ENCODE measurements around the gene RIOK2. TPM values are rescaled to one million over a fixed set of nuclear protein-coding genes. Genes with fewer than 3 reads are reported as not detected.

Gene RIOK2
- 28.1 and 30.5 TPM in 2 replicates for total RNA-seq

GRCh38 chr5:97183100-97183929 is at the start of gene RIOK2:
RIOK2 (minus strand) TSS chr5:97183247; CDS start chr5:97183191, 56 bp downstream.
- Mint-ChIP-seq H3K9me3 (peaks cover 12% of the 10 kb centered on the region), H3K36me3 (ENCODE audit: low read depth) (peaks cover 32% of the 10 kb centered on the region), H3K4me3 (ENCODE audit: low read depth) (peak within 1 kb of the TSS; percentile 89), H3K27ac (peak within 1 kb of the TSS; percentile 100), H3K27me3 (ENCODE audit: low read depth) (peaks cover 9% of the 10 kb centered on the region), H3K4me1 (ENCODE audit: low read depth) (peaks cover 24% of the 10 kb centered on the region)
- DNase-seq (ENCODE audit: low spot score), result peak; percentile 89
- intact Hi-C loops (cut with micrococcal nuclease), result loop anchor here (1.0 to 10.0 kb wide), 7 partner anchors 248 to 1629 kb away; partner anchors contain the start of genes ARSK, CAST, RGMB and SKIC3

GRCh38 chr5:97231025-97231636 is 48.1 kb upstream of the RIOK2 start:
- H3K4me3 Mint-ChIP-seq (ENCODE audit: low read depth), result no peak overlapping the region
- no peak for DNase-seq (ENCODE audit: low spot score)
- no peaks in the 10 kb centered on the region for H3K36me3 Mint-ChIP-seq (ENCODE audit: low read depth)
- no peak overlapping the region for H3K27ac Mint-ChIP-seq
- H3K4me1 Mint-ChIP-seq (ENCODE audit: low read depth), result peaks cover 3% of the 10 kb centered on the region
- H3K9me3 Mint-ChIP-seq, result peaks cover 5% of the 10 kb centered on the region
- H3K27me3 Mint-ChIP-seq (ENCODE audit: low read depth), result peaks cover 13% of the 10 kb centered on the region
- intact Hi-C loops (cut with micrococcal nuclease), result loop anchor here (1.0 to 2.0 kb wide), 2 partner anchors 303 to 1566 kb away; no protein-coding TSS in a partner anchor

- H3K4me3 Mint-ChIP-seq (ENCODE audit: low read depth), result no peak overlapping the region
- H3K27ac Mint-ChIP-seq, result no peak overlapping the region
- peaks cover 13% of the 10 kb centered on the region for H3K27me3 Mint-ChIP-seq (ENCODE audit: low read depth)
- peaks cover under 1% of the 10 kb centered on the region for H3K9me3 Mint-ChIP-seq
- DNase-seq (ENCODE audit: low spot score), result no peak
- peaks cover 3% of the 10 kb centered on the region for H3K4me1 Mint-ChIP-seq (ENCODE audit: low read depth)
- intact Hi-C loops (cut with micrococcal nuclease), result loop anchor here (2.0 kb wide), 1 partner anchor 1567 kb away; no protein-coding TSS in a partner anchor
- no peaks in the 10 kb centered on the region for H3K36me3 Mint-ChIP-seq (ENCODE audit: low read depth)
These were observed 46.7 kb upstream of the RIOK2 start for GRCh38 chr5:97229688-97230285.

GRCh38 chr5:97229196-97229595 is 46.1 kb upstream of the RIOK2 start:
- Mint-ChIP-seq H3K27me3 (ENCODE audit: low read depth) (peaks cover 13% of the 10 kb centered on the region), H3K4me1 (ENCODE audit: low read depth) (peaks cover 3% of the 10 kb centered on the region)
- intact Hi-C loops (cut with micrococcal nuclease), result no loop called here

GRCh38 chr5:97225222-97225621 is 42.2 kb upstream of the RIOK2 start:
- no peaks in the 10 kb centered on the region for H3K36me3 Mint-ChIP-seq (ENCODE audit: low read depth)
- H3K9me3 Mint-ChIP-seq, result no peaks in the 10 kb centered on the region
- H3K4me3 Mint-ChIP-seq (ENCODE audit: low read depth), result no peak overlapping the region
- no peak overlapping the region for H3K27ac Mint-ChIP-seq
- no peaks in the 10 kb centered on the region for H3K4me1 Mint-ChIP-seq (ENCODE audit: low read depth)
- H3K27me3 Mint-ChIP-seq (ENCODE audit: low read depth), result peaks cover 10% of the 10 kb centered on the region
- no peak for DNase-seq (ENCODE audit: low spot score)
- intact Hi-C loops (cut with micrococcal nuclease), result no loop called here

More at GRCh38 chr5:97229196-97229595, 46.1 kb upstream of the RIOK2 start:
- no peak overlapping the region for H3K27ac Mint-ChIP-seq
- no peaks in the 10 kb centered on the region for H3K36me3 Mint-ChIP-seq (ENCODE audit: low read depth)
- H3K9me3 Mint-ChIP-seq, result no peaks in the 10 kb centered on the region
- no peak for DNase-seq (ENCODE audit: low spot score)
- no peak overlapping the region for H3K4me3 Mint-ChIP-seq (ENCODE audit: low read depth)

- Mint-ChIP-seq H3K27me3 (ENCODE audit: low read depth) (peaks cover 3% of the 10 kb centered on the region), H3K4me3 (ENCODE audit: low read depth) (no peak overlapping the region), H3K4me1 (ENCODE audit: low read depth) (no peaks in the 10 kb centered on the region), H3K9me3 (no peaks in the 10 kb centered on the region), H3K36me3 (ENCODE audit: low read depth) (no peaks in the 10 kb centered on the region), H3K27ac (no peak overlapping the region)
- DNase-seq (ENCODE audit: low spot score), result no peak
- intact Hi-C loops (cut with micrococcal nuclease), result no loop called here
These were observed 41.2 kb upstream of the RIOK2 start for GRCh38 chr5:97224112-97224750.

- Mint-ChIP-seq H3K27me3 (ENCODE audit: low read depth) (peaks cover 3% of the 10 kb centered on the region), H3K4me3 (ENCODE audit: low read depth) (no peak overlapping the region), H3K27ac (no peak overlapping the region), H3K36me3 (ENCODE audit: low read depth) (no peaks in the 10 kb centered on the region), H3K9me3 (no peaks in the 10 kb centered on the region), H3K4me1 (ENCODE audit: low read depth) (no peaks in the 10 kb centered on the region)
- no peak for DNase-seq (ENCODE audit: low spot score)
- intact Hi-C loops (cut with micrococcal nuclease), result no loop called here
These were observed 40.5 kb upstream of the RIOK2 start for GRCh38 chr5:97223596-97223995.

- no peak for DNase-seq (ENCODE audit: low spot score)
- Mint-ChIP-seq H3K36me3 (ENCODE audit: low read depth) (no peaks in the 10 kb centered on the region), H3K4me1 (ENCODE audit: low read depth) (no peaks in the 10 kb centered on the region), H3K9me3 (peaks cover 20% of the 10 kb centered on the region), H3K27me3 (ENCODE audit: low read depth) (peaks cover 7% of the 10 kb centered on the region), H3K27ac (no peak overlapping the region), H3K4me3 (ENCODE audit: low read depth) (no peak overlapping the region)
- intact Hi-C loops (cut with micrococcal nuclease), result no loop called here
These were observed 26.3 kb upstream of the RIOK2 start for GRCh38 chr5:97209343-97209742.

- H3K27me3 Mint-ChIP-seq (ENCODE audit: low read depth), result peaks cover 7% of the 10 kb centered on the region
- intact Hi-C loops (cut with micrococcal nuclease), result no loop called here
- no peak overlapping the region for H3K4me3 Mint-ChIP-seq (ENCODE audit: low read depth)
- DNase-seq (ENCODE audit: low spot score), result no peak
- no peaks in the 10 kb centered on the region for H3K4me1 Mint-ChIP-seq (ENCODE audit: low read depth)
- H3K36me3 Mint-ChIP-seq (ENCODE audit: low read depth), result no peaks in the 10 kb centered on the region
- H3K9me3 Mint-ChIP-seq, result peaks cover 14% of the 10 kb centered on the region
- H3K27ac Mint-ChIP-seq, result no peak overlapping the region
These were observed 25.7 kb upstream of the RIOK2 start for GRCh38 chr5:97208714-97209113.

- Mint-ChIP-seq H3K27me3 (ENCODE audit: low read depth) (peaks cover 7% of the 10 kb centered on the region), H3K9me3 (peaks cover 11% of the 10 kb centered on the region), H3K36me3 (ENCODE audit: low read depth) (no peaks in the 10 kb centered on the region), H3K27ac (no peak overlapping the region), H3K4me1 (ENCODE audit: low read depth) (no peaks in the 10 kb centered on the region), H3K4me3 (ENCODE audit: low read depth) (no peak overlapping the region)
- no peak for DNase-seq (ENCODE audit: low spot score)
- intact Hi-C loops (cut with micrococcal nuclease), result no loop called here
These were observed 25.2 kb upstream of the RIOK2 start for GRCh38 chr5:97208184-97208713.

- Mint-ChIP-seq H3K9me3 (peaks cover 17% of the 10 kb centered on the region), H3K27me3 (ENCODE audit: low read depth) (peaks cover 8% of the 10 kb centered on the region), H3K36me3 (ENCODE audit: low read depth) (no peaks in the 10 kb centered on the region), H3K4me1 (ENCODE audit: low read depth) (peaks cover 4% of the 10 kb centered on the region), H3K4me3 (ENCODE audit: low read depth) (no peak overlapping the region), H3K27ac (no peak overlapping the region)
- no peak for DNase-seq (ENCODE audit: low spot score)
- intact Hi-C loops (cut with micrococcal nuclease), result no loop called here
These were observed 11.3 kb upstream of the RIOK2 start for GRCh38 chr5:97194366-97194765.

GRCh38 chr5:97193355-97193688 is 10.3 kb upstream of the RIOK2 start:
- Mint-ChIP-seq H3K27me3 (ENCODE audit: low read depth) (peaks cover 5% of the 10 kb centered on the region), H3K9me3 (peaks cover 17% of the 10 kb centered on the region), H3K4me3 (ENCODE audit: low read depth) (no peak overlapping the region), H3K4me1 (ENCODE audit: low read depth) (peaks cover 4% of the 10 kb centered on the region), H3K36me3 (ENCODE audit: low read depth) (no peaks in the 10 kb centered on the region), H3K27ac (no peak overlapping the region)
- DNase-seq (ENCODE audit: low spot score), result no peak
- intact Hi-C loops (cut with micrococcal nuclease), result no loop called here
